Measurements from ENCODE around the gene NUDT12. TPM values are rescaled to one million over a fixed set of nuclear protein-coding genes. Genes with fewer than 3 reads are reported as not detected.

NUDT12 gene
- total RNA-seq, 2 donors from 2014 or later = 15.3 to 24.5 TPM

GRCh38 chr5:103523319-103523718 lies 39.3 kb downstream of the NUDT12 start:
- WGBS, 2 experiments (ENCODE audit: insufficient coverage in 1 of 2, insufficient read length in 1 of 2) = 92 to 96% methylated on average over 3 of the region's 3 CpGs
- Histone ChIP-seq H3K27me3 (ENCODE audit: control insufficient read depth, insufficient read depth, low read length, poor library complexity, severe bottlenecking) (no peaks in the 10 kb centered on the region), H3K9ac (ENCODE audit: extremely low read depth, low read length, poor library complexity, severe bottlenecking) (no peak overlapping the region), H3K4me1 (ENCODE audit: control insufficient read depth, insufficient read depth, low read length) (no peaks in the 10 kb centered on the region), H3K36me3 (ENCODE audit: control insufficient read depth, insufficient read depth, low read length) (no peaks in the 10 kb centered on the region), H3K4me3 (ENCODE audit: low read length) (no peak overlapping the region), H3K9me3 (ENCODE audit: control insufficient read depth, low read length) (no peaks in the 10 kb centered on the region), H3K27ac (ENCODE audit: low read depth, low read length) (no peak overlapping the region)
- no peak overlapping the region for H3K4me3 Mint-ChIP-seq
- no peak overlapping the region for H3K27ac Mint-ChIP-seq
- H3K36me3 Mint-ChIP-seq (ENCODE audit: low read depth) = no peaks in the 10 kb centered on the region
- H3K27me3 Mint-ChIP-seq (ENCODE audit: insufficient read depth) = no peaks in the 10 kb centered on the region
- no peak for DNase-seq
- TF ChIP-seq, protein P1, sequence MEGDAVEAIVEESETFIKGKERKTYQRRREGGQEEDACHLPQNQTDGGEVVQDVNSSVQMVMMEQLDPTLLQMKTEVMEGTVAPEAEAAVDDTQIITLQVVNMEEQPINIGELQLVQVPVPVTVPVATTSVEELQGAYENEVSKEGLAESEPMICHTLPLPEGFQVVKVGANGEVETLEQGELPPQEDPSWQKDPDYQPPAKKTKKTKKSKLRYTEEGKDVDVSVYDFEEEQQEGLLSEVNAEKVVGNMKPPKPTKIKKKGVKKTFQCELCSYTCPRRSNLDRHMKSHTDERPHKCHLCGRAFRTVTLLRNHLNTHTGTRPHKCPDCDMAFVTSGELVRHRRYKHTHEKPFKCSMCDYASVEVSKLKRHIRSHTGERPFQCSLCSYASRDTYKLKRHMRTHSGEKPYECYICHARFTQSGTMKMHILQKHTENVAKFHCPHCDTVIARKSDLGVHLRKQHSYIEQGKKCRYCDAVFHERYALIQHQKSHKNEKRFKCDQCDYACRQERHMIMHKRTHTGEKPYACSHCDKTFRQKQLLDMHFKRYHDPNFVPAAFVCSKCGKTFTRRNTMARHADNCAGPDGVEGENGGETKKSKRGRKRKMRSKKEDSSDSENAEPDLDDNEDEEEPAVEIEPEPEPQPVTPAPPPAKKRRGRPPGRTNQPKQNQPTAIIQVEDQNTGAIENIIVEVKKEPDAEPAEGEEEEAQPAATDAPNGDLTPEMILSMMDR (conservative IDR thresholded peaks at IDR 0.05) = no peak
- H3K4me1 Mint-ChIP-seq = no peaks in the 10 kb centered on the region
- H3K9me3 Mint-ChIP-seq = no peaks in the 10 kb centered on the region

DNA sequence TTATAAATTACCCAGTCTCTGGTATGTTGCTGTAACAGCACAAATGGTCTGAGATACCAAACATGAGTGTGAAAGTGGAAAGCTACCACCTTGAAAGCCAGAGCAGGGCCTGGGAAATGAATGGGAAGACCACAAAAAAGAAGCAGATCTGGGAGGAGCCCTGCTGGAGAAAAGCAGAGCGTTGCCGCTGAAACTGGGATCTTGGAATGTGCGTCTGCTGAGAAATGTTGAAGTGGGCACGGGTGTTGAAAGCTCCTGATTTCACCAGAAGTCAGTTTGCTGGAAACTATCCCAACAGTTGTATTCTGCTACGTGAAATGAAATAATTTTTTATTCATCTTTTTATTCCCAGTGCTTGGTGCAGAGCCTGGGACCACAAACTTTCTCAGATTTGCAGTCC lies 40.0 kb downstream of the NUDT12 start:
- Histone ChIP-seq H3K4me1 (ENCODE audit: control insufficient read depth, insufficient read depth, low read length) (no peaks in the 10 kb centered on the region), H3K36me3 (ENCODE audit: control insufficient read depth, insufficient read depth, low read length) (no peaks in the 10 kb centered on the region), H3K4me3 (ENCODE audit: low read length) (no peak overlapping the region), H3K27me3 (ENCODE audit: control insufficient read depth, insufficient read depth, low read length, poor library complexity, severe bottlenecking) (no peaks in the 10 kb centered on the region), H3K9ac (ENCODE audit: extremely low read depth, low read length, poor library complexity, severe bottlenecking) (no peak overlapping the region), H3K27ac (ENCODE audit: low read depth, low read length) (no peak overlapping the region), H3K9me3 (ENCODE audit: control insufficient read depth, low read length) (no peaks in the 10 kb centered on the region)
- H3K36me3 Mint-ChIP-seq (ENCODE audit: low read depth) = no peaks in the 10 kb centered on the region
- 89 to 94% methylated on average over 5 of the region's 5 CpGs for WGBS, 2 experiments (ENCODE audit: insufficient coverage in 1 of 2, insufficient read length in 1 of 2)
- TF ChIP-seq, protein P1 (conservative IDR thresholded peaks at IDR 0.05) = no peak
- no peaks in the 10 kb centered on the region for H3K9me3 Mint-ChIP-seq
- H3K27ac Mint-ChIP-seq = no peak overlapping the region
- no peak overlapping the region for H3K4me3 Mint-ChIP-seq
- H3K4me1 Mint-ChIP-seq = no peaks in the 10 kb centered on the region
- DNase-seq = no peak
- H3K27me3 Mint-ChIP-seq (ENCODE audit: insufficient read depth) = no peaks in the 10 kb centered on the region

DNA sequence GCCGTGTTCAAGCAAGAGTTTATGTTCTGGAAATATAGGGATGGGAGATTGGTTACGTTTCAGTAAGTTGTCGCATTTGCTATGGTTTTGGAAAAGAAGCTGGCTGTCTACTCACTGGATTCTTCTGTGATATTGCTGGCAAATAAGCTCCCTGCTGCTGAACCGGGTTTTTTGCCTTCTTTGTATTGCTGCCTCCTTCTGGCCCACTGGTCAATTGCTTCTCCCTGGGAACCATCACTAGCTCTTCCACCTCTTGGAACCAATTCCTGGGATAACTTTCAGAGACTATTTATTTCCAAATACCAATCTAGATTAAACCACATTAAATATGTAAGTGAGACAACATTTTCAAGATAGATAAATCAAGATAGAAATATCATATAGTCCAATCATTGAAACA lies 43.0 kb downstream of the NUDT12 start:
- H3K4me3 ChIP-seq (ENCODE audit: low read length) = no peak overlapping the region
- DNase-seq = peak; percentile 67
- no peaks in the 10 kb centered on the region for H3K9me3 Mint-ChIP-seq
- H3K27ac Mint-ChIP-seq = no peak overlapping the region
- H3K9me3 ChIP-seq (ENCODE audit: control insufficient read depth, low read length) = no peaks in the 10 kb centered on the region
- H3K27me3 Mint-ChIP-seq (ENCODE audit: insufficient read depth) = no peaks in the 10 kb centered on the region
- H3K4me1 ChIP-seq (ENCODE audit: control insufficient read depth, insufficient read depth, low read length) = no peaks in the 10 kb centered on the region
- H3K4me3 Mint-ChIP-seq = no peak overlapping the region
- 53 to 68% methylated on average over 3 to 4 of the region's 4 CpGs for WGBS, 2 experiments (ENCODE audit: insufficient coverage in 1 of 2, insufficient read length in 1 of 2)
- H3K36me3 Mint-ChIP-seq (ENCODE audit: low read depth) = no peaks in the 10 kb centered on the region
- TF ChIP-seq, protein P1 (conservative IDR thresholded peaks at IDR 0.05) = peak; percentile 79
- no peak overlapping the region for H3K27ac ChIP-seq (ENCODE audit: low read depth, low read length)
- no peaks in the 10 kb centered on the region for H3K36me3 ChIP-seq (ENCODE audit: control insufficient read depth, insufficient read depth, low read length)
- no peaks in the 10 kb centered on the region for H3K27me3 ChIP-seq (ENCODE audit: control insufficient read depth, insufficient read depth, low read length, poor library complexity, severe bottlenecking)
- H3K4me1 Mint-ChIP-seq = no peaks in the 10 kb centered on the region
- no peak overlapping the region for H3K9ac ChIP-seq (ENCODE audit: extremely low read depth, low read length, poor library complexity, severe bottlenecking)

All from endodermal cell (in vitro differentiated cells).